CD4-positive, alpha-beta memory T cell (primary cell): ENCODE results near the gene GLMP. TPM values are rescaled to one million over a fixed set of nuclear protein-coding genes. Genes with fewer than 3 reads are reported as not detected.
A peak's percentile ranks its signal among the peaks of the same experiment; 100 is the strongest.

ENCODE experiments used
- CTCF ChIA-PET: fragments of 350-600 bp; sonication (Branson Sonifier 250); formaldehyde crosslinking; loops from one replicate; lab custom pipeline; 2021; ENCODE audit warnings: inconsistent platforms; ENCODE audit not compliant: partially characterized antibody; lab: Charles Lee
- POLR2A ChIA-PET: fragments of 350-600 bp; sonication (Branson Sonifier 250); formaldehyde crosslinking; loops from one replicate; lab custom pipeline; 2021; ENCODE audit not compliant: partially characterized antibody; lab: Charles Lee
- DNase-seq, 5 donors: peaks; one replicate each; pipeline versions ENCODE4 v3.0.0 to v3.0.0-alpha.2; 2020 to 2022; ENCODE audit warnings: mixed read lengths in 1 of 5
- H3K27ac ChIP-seq: one replicate; pipeline ENCODE4 v1.7.0; 2013; ENCODE audit warnings: low read depth, low read length
- H3K27me3 ChIP-seq: 2 replicates; pipeline ENCODE4 v1.7.0; 2013; ENCODE audit warnings: mild to moderate bottlenecking, low read length, moderate library complexity; ENCODE audit not compliant: insufficient read depth
- H3K36me3 ChIP-seq: 2 replicates; pipeline ENCODE4 v1.7.0; 2013; ENCODE audit warnings: mild to moderate bottlenecking, low read length, moderate library complexity; ENCODE audit not compliant: insufficient read depth
- H3K4me1 ChIP-seq: 2 replicates; pipeline ENCODE4 v1.7.0; 2013; ENCODE audit warnings: mild to moderate bottlenecking, low read length, moderate library complexity; ENCODE audit not compliant: insufficient read depth
- H3K4me3 ChIP-seq, 2 donors: one replicate each; pipeline ENCODE4 v1.7.0; 2013; ENCODE audit warnings: low read length in 2 of 2, mild to moderate bottlenecking in 1 of 2
- H3K9me3 ChIP-seq, 2 donors: one replicate each; pipeline ENCODE4 v1.7.0; 2013; ENCODE audit warnings: low read length in 2 of 2, control low read depth in 1 of 2; ENCODE audit not compliant: control insufficient read depth in 1 of 2
- H3K27ac Mint-ChIP-seq, 7 donors: one replicate each; pipeline ENCODE4 v1.8.0; 2020 to 2021; ENCODE audit warnings: mixed read lengths in 7 of 7, mild to moderate bottlenecking in 6 of 7, inconsistent platforms in 3 of 7, moderate library complexity in 3 of 7
- H3K27me3 Mint-ChIP-seq, 2 donors: one replicate each; pipeline ENCODE4 v1.8.0; 2020 to 2021; ENCODE audit warnings: mixed read lengths in 2 of 2
- H3K36me3 Mint-ChIP-seq, 2 donors: one replicate each; pipeline ENCODE4 v1.8.0; 2020 to 2021; ENCODE audit warnings: mixed read lengths in 2 of 2, inconsistent platforms in 1 of 2, mild to moderate bottlenecking in 1 of 2
- H3K4me1 Mint-ChIP-seq, 4 donors: one replicate each; pipeline ENCODE4 v1.8.0; 2020 to 2021; ENCODE audit warnings: mixed read lengths in 4 of 4, mild to moderate bottlenecking in 1 of 4
- H3K4me3 Mint-ChIP-seq, 8 donors: one replicate each; pipeline ENCODE4 v1.8.0; 2020 to 2021; ENCODE audit warnings: mixed read lengths in 8 of 8, mild to moderate bottlenecking in 7 of 8, moderate library complexity in 6 of 8, inconsistent platforms in 3 of 8
- H3K9me3 Mint-ChIP-seq, 8 donors: one replicate each; pipeline ENCODE4 v1.8.0; 2020 to 2021; ENCODE audit warnings: mixed read lengths in 8 of 8, mild to moderate bottlenecking in 5 of 8, inconsistent platforms in 3 of 8, moderate library complexity in 1 of 8
- intact Hi-C: fragments of 100-400 bp; cut with micrococcal nuclease; formaldehyde crosslinking; loops from one replicate; pipeline ENCODE4 v1.15.1; 2023
- polyA plus RNA-seq, 2 donors: library from polyadenylated mRNA; unstranded; fragments of 300-500 nt; fragmentation: Illumina TruSeq; gene quantifications; one replicate each; pipeline ENCODE4 v1.2.3, GENCODE V29; 2021
- total RNA-seq, 2 experiments: library from RNA; stranded (reverse); gene quantifications; one replicate each; pipeline ENCODE4 v1.2.3, GENCODE V29; 2021

Gene GLMP
- total and polyA plus RNA-seq, 4 experiments from 2014 or later: 21.3 to 28.4 (median 22.8) TPM

DNA sequence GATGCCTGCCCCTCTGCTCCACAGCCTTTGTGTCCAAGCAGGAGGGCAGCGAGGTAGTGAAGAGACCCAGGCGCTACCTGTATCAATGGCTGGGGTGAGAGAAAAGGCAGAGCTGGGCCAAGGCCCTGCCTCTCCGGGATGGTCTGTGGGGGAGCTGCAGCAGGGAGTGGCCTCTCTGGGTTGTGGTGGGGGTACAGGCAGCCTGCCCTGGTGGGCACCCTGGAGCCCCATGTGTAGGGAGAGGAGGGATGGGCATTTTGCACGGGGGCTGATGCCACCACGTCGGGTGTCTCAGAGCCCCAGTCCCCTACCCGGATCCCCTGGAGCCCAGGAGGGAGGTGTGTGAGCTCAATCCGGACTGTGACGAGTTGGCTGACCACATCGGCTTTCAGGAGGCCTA, 52.7 kb downstream of the GLMP start:
- ChIA-PET POLR2A (interaction anchor here (1.1 kb wide), 1 partner anchor 10 kb away, joined by 3 read pairs; no protein-coding TSS in a partner anchor), CTCF (no interaction called here)
- no peaks in the 10 kb centered on the region for H3K27me3 ChIP-seq
- no peak overlapping the region for H3K4me3 ChIP-seq
- intact Hi-C loops: no loop called here
- H3K9me3 ChIP-seq: no peaks in the 10 kb centered on the region
- Mint-ChIP-seq H3K27ac (peak overlapping the region in 3 of 7 donors; percentile 27 to 78 (median 42)), H3K4me3 (no peak overlapping the region), H3K4me1 (peaks cover 10 to 22% (median 13%) of the 10 kb centered on the region in 4 donors), H3K36me3 (peaks cover 10 to 34% of the 10 kb centered on the region in 2 donors), H3K9me3 (no peaks in the 10 kb centered on the region), H3K27me3 (no peaks in the 10 kb centered on the region)
- no peak for DNase-seq
- no peak overlapping the region for H3K27ac ChIP-seq
- peaks cover 23% of the 10 kb centered on the region for H3K36me3 ChIP-seq
- peaks cover 17% of the 10 kb centered on the region for H3K4me1 ChIP-seq

Other genes starting within 250 kb of the GLMP start
- 10 to 100 TPM; 38.0 to 39.5 TPM for gene UBQLN4, start 241.9 kb downstream of the GLMP start, total RNA-seq
- 10 to 100 TPM in 1 of 2 donors, 1 to 10 TPM in 1; 8.9 to 12.7 TPM for gene UBQLN4, start 241.9 kb downstream of the GLMP start, polyA plus RNA-seq
- 10 to 100 TPM; 33.0 to 35.5 TPM for gene LAMTOR2, start 240.9 kb downstream of the GLMP start, total RNA-seq
- 100 to 1,000 TPM; 136 to 151 TPM for gene LAMTOR2, start 240.9 kb downstream of the GLMP start, polyA plus RNA-seq
- 1 to 10 TPM in 1 of 2 experiments, under 1 TPM in 1; 0.53 to 1.5 TPM for gene RAB25, start 234.5 kb downstream of the GLMP start, total RNA-seq
- 1 to 10 TPM; 5.9 to 6.6 TPM for gene RAB25, start 234.5 kb downstream of the GLMP start, polyA plus RNA-seq
- gene MEX3A, start 213.2 kb downstream of the GLMP start, total RNA-seq: not detected
- not detected for gene MEX3A, start 213.2 kb downstream of the GLMP start, polyA plus RNA-seq
- gene LMNA, start 181.0 kb downstream of the GLMP start, total RNA-seq: 10 to 100 TPM; 29.7 to 33.8 TPM
- gene LMNA, start 181.0 kb downstream of the GLMP start, polyA plus RNA-seq: 10 to 100 TPM; 19.1 to 47.1 TPM
- gene SEMA4A, start 142.1 kb downstream of the GLMP start, total RNA-seq: 1 to 10 TPM; 1.2 TPM
- 1 to 10 TPM in 1 of 2 donors, under 1 TPM in 1; 0.88 to 1.3 TPM for gene SEMA4A, start 142.1 kb downstream of the GLMP start, polyA plus RNA-seq
- gene SLC25A44, start 101.6 kb downstream of the GLMP start, total RNA-seq: 10 to 100 TPM; 21.2 to 23.3 TPM
- 10 to 100 TPM in 1 of 2 donors, 1 to 10 TPM in 1; 9.8 to 15.3 TPM for gene SLC25A44, start 101.6 kb downstream of the GLMP start, polyA plus RNA-seq
- 10 to 100 TPM; 39.0 to 40.2 TPM for gene PMF1, start 82.7 kb downstream of the GLMP start, total RNA-seq
- gene PMF1, start 82.7 kb downstream of the GLMP start, polyA plus RNA-seq: 100 to 1,000 TPM in 1 of 2 donors, 10 to 100 TPM in 1; 73.3 to 106 TPM
- 1 to 10 TPM; 7.2 to 7.7 TPM for gene BGLAP, start 53.5 kb downstream of the GLMP start, total RNA-seq
- not detected for gene BGLAP, start 53.5 kb downstream of the GLMP start, polyA plus RNA-seq
- gene PAQR6, start 47.6 kb downstream of the GLMP start, total RNA-seq: 1 to 10 TPM; 1.7 to 1.9 TPM
- gene PAQR6, start 47.6 kb downstream of the GLMP start, polyA plus RNA-seq: under 1 TPM; 0.11 to 0.22 TPM
- gene SMG5, start 12.9 kb downstream of the GLMP start, total RNA-seq: 10 to 100 TPM; 69.8 to 71.6 TPM
- gene SMG5, start 12.9 kb downstream of the GLMP start, polyA plus RNA-seq: 10 to 100 TPM in 1 of 2 donors, 1 to 10 TPM in 1; 6.1 to 25.6 TPM
- 10 to 100 TPM; 14.7 to 16.8 TPM for gene TMEM79, start 11.4 kb downstream of the GLMP start, total RNA-seq
- 1 to 10 TPM in 1 of 2 donors, under 1 TPM in 1; 0.93 to 7.3 TPM for gene TMEM79, start 11.4 kb downstream of the GLMP start, polyA plus RNA-seq
- under 1 TPM; 0.52 to 0.53 TPM for gene VHLL, start 3.6 kb upstream of the GLMP start, total RNA-seq
- gene VHLL, start 3.6 kb upstream of the GLMP start, polyA plus RNA-seq: not detected
- gene CCT3, start 42.6 kb upstream of the GLMP start, total RNA-seq: 100 to 1,000 TPM; 109 TPM
- gene CCT3, start 42.6 kb upstream of the GLMP start, polyA plus RNA-seq: 100 to 1,000 TPM; 195 to 234 TPM
- not detected for gene TSACC, start 42.8 kb upstream of the GLMP start, total RNA-seq
- under 1 TPM in 1 of 2 donors, not detected in 1; 0.32 TPM for gene TSACC, start 42.8 kb upstream of the GLMP start, polyA plus RNA-seq
- gene RHBG, start 73.5 kb upstream of the GLMP start, total RNA-seq: not detected
- gene RHBG, start 73.5 kb upstream of the GLMP start, polyA plus RNA-seq: not detected
- gene MEF2D, start 205.1 kb upstream of the GLMP start, total RNA-seq: 10 to 100 TPM; 65.0 to 69.6 TPM
- 10 to 100 TPM in 1 of 2 donors, 1 to 10 TPM in 1; 4.2 to 13.8 TPM for gene MEF2D, start 205.1 kb upstream of the GLMP start, polyA plus RNA-seq